Astrocyte of the cerebellum (primary cell): ENCODE data around the gene ARHGAP15.
A peak's percentile ranks its signal among the peaks of the same experiment; 100 is the strongest.

ENCODE experiments used
- DNase-seq: peaks from one replicate; pipeline ENCODE4 v3.0.0-alpha.2; 2011; ENCODE audit warnings: low read depth
- H3K4me3 ChIP-seq: 2 replicates; pipeline ENCODE4 v1.5.1; 2011; ENCODE audit warnings: mild to moderate bottlenecking, low read depth, low read length, moderate library complexity
- in situ Hi-C: cut with HindIII; loops from 2 replicates; pipeline ENCODE4 v1.10.0; 2017; ENCODE audit warnings: low sequenced_read_pairs
- TF ChIP-seq, protein P1 (sequence below): IDR thresholded peaks from 2 replicates; pipeline ENCODE4 v1.5.1; 2012; ENCODE audit warnings: low read length, low read depth, moderate library complexity, mild to moderate bottlenecking; ENCODE audit errors: missing control alignments

The ARHGAP15 gene

DNA sequence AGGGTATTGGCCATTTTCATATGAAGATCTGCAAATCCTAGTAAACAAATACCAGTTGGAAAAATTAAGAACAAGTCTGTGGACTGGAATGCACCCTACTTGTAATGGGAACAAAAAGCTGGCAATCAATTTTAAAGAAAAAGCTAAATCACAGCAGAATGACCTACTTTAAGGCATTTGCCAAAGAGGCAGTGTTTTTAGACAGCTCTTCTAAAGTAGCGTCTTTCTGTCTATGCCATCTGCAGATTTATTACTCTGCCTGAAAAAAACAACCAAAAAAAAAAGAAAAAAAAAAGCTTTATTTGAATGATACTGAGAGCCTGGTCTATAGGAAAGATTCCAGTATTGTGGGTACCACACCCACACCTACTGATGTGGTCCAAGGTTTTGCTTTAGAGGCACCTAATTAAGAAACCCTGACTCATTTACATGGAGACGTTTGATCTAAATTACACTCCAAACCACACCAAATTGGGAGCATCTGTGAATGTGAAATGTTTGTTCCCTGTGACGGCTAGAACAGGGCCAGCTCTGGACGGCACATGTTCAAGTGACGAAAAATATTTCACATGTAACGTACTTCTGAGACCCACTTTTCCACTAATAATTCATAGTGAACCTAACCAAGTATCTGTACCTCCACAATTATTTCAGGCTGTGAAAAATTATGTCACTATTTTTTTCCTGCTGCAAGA lies 597.1 kb downstream of the ARHGAP15 start:
- in situ Hi-C loops = no loop called here
- TF ChIP-seq, protein P1, sequence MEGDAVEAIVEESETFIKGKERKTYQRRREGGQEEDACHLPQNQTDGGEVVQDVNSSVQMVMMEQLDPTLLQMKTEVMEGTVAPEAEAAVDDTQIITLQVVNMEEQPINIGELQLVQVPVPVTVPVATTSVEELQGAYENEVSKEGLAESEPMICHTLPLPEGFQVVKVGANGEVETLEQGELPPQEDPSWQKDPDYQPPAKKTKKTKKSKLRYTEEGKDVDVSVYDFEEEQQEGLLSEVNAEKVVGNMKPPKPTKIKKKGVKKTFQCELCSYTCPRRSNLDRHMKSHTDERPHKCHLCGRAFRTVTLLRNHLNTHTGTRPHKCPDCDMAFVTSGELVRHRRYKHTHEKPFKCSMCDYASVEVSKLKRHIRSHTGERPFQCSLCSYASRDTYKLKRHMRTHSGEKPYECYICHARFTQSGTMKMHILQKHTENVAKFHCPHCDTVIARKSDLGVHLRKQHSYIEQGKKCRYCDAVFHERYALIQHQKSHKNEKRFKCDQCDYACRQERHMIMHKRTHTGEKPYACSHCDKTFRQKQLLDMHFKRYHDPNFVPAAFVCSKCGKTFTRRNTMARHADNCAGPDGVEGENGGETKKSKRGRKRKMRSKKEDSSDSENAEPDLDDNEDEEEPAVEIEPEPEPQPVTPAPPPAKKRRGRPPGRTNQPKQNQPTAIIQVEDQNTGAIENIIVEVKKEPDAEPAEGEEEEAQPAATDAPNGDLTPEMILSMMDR = no peak
- no peak overlapping the region for H3K4me3 ChIP-seq
- no peak for DNase-seq

DNA sequence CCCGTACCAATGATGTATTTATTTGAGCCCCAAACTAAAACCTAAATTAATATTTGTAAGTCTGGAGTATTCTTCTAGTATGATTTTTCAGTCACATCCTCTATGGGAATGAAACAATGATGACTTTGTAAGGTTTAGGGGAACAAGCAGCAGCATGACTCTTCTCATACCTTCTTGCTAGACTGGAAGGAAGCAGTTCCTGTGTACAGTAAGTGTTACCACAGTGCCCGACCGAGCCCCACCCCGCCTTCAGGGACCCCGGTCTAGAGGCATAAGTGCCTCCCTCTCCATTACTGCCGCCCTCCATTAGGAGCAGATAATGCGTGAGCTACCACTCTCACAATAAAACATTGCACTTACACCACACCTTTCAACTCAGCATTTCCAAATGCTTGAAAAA lies 599.3 kb downstream of the ARHGAP15 start:
- TF ChIP-seq, protein P1 = no peak
- H3K4me3 ChIP-seq = no peak overlapping the region
- in situ Hi-C loops = no loop called here
- no peak for DNase-seq

DNA sequence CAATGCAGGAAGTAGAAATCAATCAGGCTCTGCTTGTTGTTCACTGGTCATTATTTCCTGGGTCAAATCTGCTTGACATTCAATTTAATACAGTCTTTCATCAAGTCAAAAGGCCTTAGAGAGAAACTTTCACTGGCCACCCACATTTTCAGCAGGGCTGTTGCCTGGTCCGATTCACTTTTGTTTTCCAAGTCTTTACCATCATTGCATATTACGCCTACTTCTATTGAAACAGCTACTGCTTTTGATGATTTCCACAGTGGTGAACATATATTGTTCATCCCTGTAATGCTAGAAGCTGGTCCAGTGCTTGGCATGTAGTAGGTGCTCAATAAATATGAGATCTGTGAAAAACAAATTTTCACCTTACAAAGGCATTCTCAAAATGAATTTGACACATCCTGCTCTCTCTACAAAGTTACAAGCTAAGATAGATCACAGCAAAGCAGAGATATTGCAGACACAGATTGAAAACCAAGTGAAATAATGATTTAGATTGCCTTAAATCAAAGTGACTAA lies 600.1 kb downstream of the ARHGAP15 start:
- in situ Hi-C loops = no loop called here
- H3K4me3 ChIP-seq = no peak overlapping the region
- TF ChIP-seq, protein P1 = no peak
- no peak for DNase-seq

DNA sequence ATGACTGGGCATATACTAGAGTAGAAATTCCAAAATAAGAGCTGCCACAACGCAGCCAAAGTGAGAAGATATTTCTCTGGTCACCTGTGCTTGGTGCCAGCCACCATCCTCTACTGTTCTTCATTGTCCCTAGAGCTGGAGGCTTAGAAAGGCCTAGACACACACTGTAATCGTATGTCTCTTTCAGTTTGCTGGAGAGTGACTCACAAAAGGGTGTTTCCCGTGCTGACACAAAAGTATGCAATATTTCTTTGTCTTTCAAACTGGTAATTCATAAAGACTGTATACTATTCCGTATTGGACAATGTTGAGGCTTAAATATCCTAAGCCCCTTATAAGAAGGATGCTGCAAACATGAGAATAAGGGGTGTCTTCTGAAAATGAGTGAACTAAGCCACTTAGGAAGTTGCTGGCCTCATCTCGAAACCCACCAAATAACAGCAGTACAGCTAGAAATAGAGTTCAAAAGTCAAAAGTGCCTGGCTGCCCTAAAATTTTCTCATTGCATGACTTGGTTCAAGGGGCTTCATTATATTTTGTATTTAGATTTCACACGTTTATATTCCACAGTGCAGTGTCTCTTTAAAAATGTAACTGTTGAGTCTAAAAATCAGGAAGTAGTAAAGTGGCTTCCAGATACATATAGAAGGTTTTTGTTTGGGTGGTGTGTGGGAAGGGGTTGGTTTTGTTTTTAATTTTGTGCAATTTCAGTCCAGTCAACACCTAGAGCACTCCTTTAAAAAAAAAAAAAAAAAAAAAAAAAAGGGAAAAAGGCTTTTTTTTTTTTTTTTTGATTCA lies 601.1 kb downstream of the ARHGAP15 start:
- TF ChIP-seq, protein P1 = no peak
- in situ Hi-C loops = no loop called here
- H3K4me3 ChIP-seq = no peak overlapping the region
- DNase-seq = no peak

DNA sequence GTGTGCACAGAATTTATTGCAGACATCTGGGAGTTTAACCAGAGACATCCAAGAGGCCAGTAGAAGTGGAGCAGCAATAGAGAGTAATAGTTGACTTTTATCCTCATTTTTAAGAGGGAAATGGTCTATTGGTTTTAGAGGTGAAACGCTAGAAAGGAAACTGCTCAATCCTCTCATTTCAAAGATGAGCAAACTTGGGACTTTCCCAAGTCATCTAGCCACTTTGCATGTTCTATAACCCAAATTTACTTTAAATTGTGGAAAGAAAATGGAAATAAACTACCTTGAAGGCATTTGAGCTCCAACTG lies 601.7 kb downstream of the ARHGAP15 start:
- no peak for DNase-seq
- TF ChIP-seq, protein P1 = no peak
- in situ Hi-C loops = no loop called here
- no peak overlapping the region for H3K4me3 ChIP-seq

DNA sequence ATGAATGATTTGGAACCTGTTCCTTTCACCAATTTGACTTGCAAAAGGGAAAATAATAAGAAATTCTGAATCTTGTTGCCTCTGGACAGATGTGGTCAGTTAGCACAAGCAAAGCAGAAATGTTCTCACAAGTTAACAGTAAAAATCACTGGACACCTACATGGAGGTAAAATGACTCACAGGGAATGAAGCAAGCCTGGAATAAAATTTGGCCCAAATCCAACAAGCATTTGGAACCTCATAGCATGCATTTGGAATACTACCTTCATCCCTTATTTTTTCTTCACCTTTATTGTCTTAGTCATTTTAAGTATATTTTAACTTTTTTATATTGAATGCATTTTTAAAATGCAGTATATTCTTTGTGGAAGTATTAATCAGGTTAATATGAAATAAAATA lies 602.9 kb downstream of the ARHGAP15 start:
- peak; percentile 28 for DNase-seq
- no peak overlapping the region for H3K4me3 ChIP-seq
- TF ChIP-seq, protein P1 = no peak
- in situ Hi-C loops = no loop called here
